HG03175 (cell line): Measurements from ENCODE around the gene SIM1.

Experiments used
- ATAC-seq: cut with Tn5 transposase; IDR thresholded peaks from one replicate; pipeline ENCODE4 v1.9.1; 2021; ENCODE audit warnings: mild to moderate bottlenecking, moderate library complexity; ENCODE audit not compliant: unreplicated experiment

The SIM1 gene

GRCh38 chr6:100470422-100471120 is 5.8 kb upstream of the SIM1 start:
- ATAC-seq, result no peak

GRCh38 chr6:100469101-100469859 is 4.6 kb upstream of the SIM1 start:
- ATAC-seq, result no peak

- no peak for ATAC-seq
These were observed 3.4 kb upstream of the SIM1 start for GRCh38 chr6:100468016-100468622.

- no peak for ATAC-seq
These were observed 2.7 kb upstream of the SIM1 start for GRCh38 chr6:100467129-100468015.

GRCh38 chr6:100466410-100467128 is 1.8 kb upstream of the SIM1 start:
- ATAC-seq, result no peak

GRCh38 chr6:100465701-100466409 is 1.1 kb upstream of the SIM1 start:
- no peak for ATAC-seq

- no peak for ATAC-seq
These were observed 414 bp downstream of the SIM1 start for GRCh38 chr6:100464162-100464851.

GRCh38 chr6:100463630-100464161 is 1.0 kb downstream of the SIM1 start:
- ATAC-seq, result no peak

- no peak for ATAC-seq
These were observed 1.8 kb downstream of the SIM1 start for GRCh38 chr6:100462706-100463629.

GRCh38 chr6:100461917-100462705 is 2.6 kb downstream of the SIM1 start:
- no peak for ATAC-seq

GRCh38 chr6:100461278-100461916 is 3.3 kb downstream of the SIM1 start:
- ATAC-seq, result no peak

- ATAC-seq, result no peak
These were observed 4.0 kb downstream of the SIM1 start for GRCh38 chr6:100460650-100461204.

- ATAC-seq, result no peak
These were observed 5.0 kb downstream of the SIM1 start for GRCh38 chr6:100459592-100460184.

- no peak for ATAC-seq
These were observed 5.7 kb downstream of the SIM1 start for GRCh38 chr6:100458841-100459591.

GRCh38 chr6:100457311-100457990 is 7.3 kb downstream of the SIM1 start:
- ATAC-seq, result no peak
